Fibroblast of lung (primary cell): ENCODE results near the gene ISYNA1. TPM values are rescaled to one million over a fixed set of nuclear protein-coding genes. Genes with fewer than 3 reads are reported as not detected.

Source experiments
- DNase-seq, 2 donors: peaks; one replicate each; pipeline versions ENCODE4 v3.0.0 to v3.0.0-alpha.2; 2010; ENCODE audit warnings: low read depth in 2 of 2
- H2AFZ ChIP-seq: 2 replicates; pipeline ENCODE4 v1.5.1; 2012; ENCODE audit warnings: low read length, control low read depth, inconsistent platforms
- H3K27ac ChIP-seq: 2 replicates; pipeline ENCODE4 v1.5.1; 2011; ENCODE audit warnings: low read length, control low read depth; ENCODE audit not compliant: insufficient read depth
- H3K27me3 ChIP-seq: 2 replicates; pipeline ENCODE4 v1.5.1; 2011; ENCODE audit warnings: mild to moderate bottlenecking, low read length; ENCODE audit not compliant: control insufficient read depth, insufficient read depth
- H3K36me3 ChIP-seq: 2 replicates; pipeline ENCODE4 v1.5.1; 2011; ENCODE audit warnings: low read length; ENCODE audit not compliant: control insufficient read depth, insufficient read depth
- H3K4me1 ChIP-seq: 2 replicates; pipeline ENCODE4 v1.5.1; 2011; ENCODE audit warnings: low read length; ENCODE audit not compliant: control insufficient read depth, insufficient read depth; ENCODE audit errors: extremely low read depth
- H3K4me2 ChIP-seq: 2 replicates; pipeline ENCODE4 v1.5.1; 2011; ENCODE audit warnings: low read length, control low read depth; ENCODE audit not compliant: insufficient read depth; ENCODE audit errors: extremely low read depth
- H3K4me3 ChIP-seq, 4 experiments: fragments of 200-600 bp in 1 of 4; sonication (generic) in 1 of 4; replicated peaks in 1 of 4; 2 replicates each; pipeline ENCODE4 v1.5.1; 2011 to 2016; ENCODE audit warnings: low read length in 4 of 4, low read depth in 3 of 4, mild to moderate bottlenecking in 3 of 4, control low read depth in 2 of 4, inconsistent platforms in 1 of 4, mixed read lengths in 1 of 4; ENCODE audit not compliant: insufficient read depth in 1 of 4; ENCODE audit errors: control extremely low read depth in 1 of 4
- H3K79me2 ChIP-seq: 2 replicates; pipeline ENCODE4 v1.5.1; 2012; ENCODE audit warnings: mild to moderate bottlenecking, low read length, inconsistent platforms; ENCODE audit not compliant: control insufficient read depth, insufficient read depth
- H3K9ac ChIP-seq: 2 replicates; pipeline ENCODE4 v1.5.1; 2011; ENCODE audit warnings: mild to moderate bottlenecking, low read length, control low read depth; ENCODE audit not compliant: insufficient read depth
- H3K9me3 ChIP-seq: 2 replicates; pipeline ENCODE4 v1.5.1; 2012; ENCODE audit warnings: low read depth, low read length; ENCODE audit not compliant: control insufficient read depth, insufficient read depth
- H4K20me1 ChIP-seq: 2 replicates; pipeline ENCODE4 v1.5.1; 2011; ENCODE audit warnings: low read length; ENCODE audit not compliant: control insufficient read depth, insufficient read depth; ENCODE audit errors: extremely low read depth
- CTCF ChIP-seq, 2 donors: IDR thresholded peaks in 1 of 2; conservative IDR thresholded peaks in 1 of 2; 1 replicate in 1 of 2; 2 replicates in 1 of 2; pipeline ENCODE4 v1.5.1; 2011 to 2012; ENCODE audit warnings: low read length in 2 of 2, control low read depth in 1 of 2, inconsistent platforms in 1 of 2, low read depth in 1 of 2, mild to moderate bottlenecking in 1 of 2
- EZH2 ChIP-seq: IDR thresholded peaks from 2 replicates; pipeline ENCODE4 v1.5.1; 2012; ENCODE audit warnings: low read length, control low read depth, mild to moderate bottlenecking; ENCODE audit errors: missing control alignments
- polyA plus RNA-seq, 2 donors: library from polyadenylated mRNA; depleted of rRNA in 1 of 2; stranded (reverse) in 1 of 2; unstranded in 1 of 2; fragments of >200 nt; gene quantifications; 2 replicates each; pipeline ENCODE4 v1.2.1, GENCODE V29; 2011 to 2012; ENCODE audit warnings: missing spikeins in 1 of 2
- total RNA-seq: library from RNA; depleted of rRNA; stranded (reverse); fragments of >200 nt; gene quantifications from 2 replicates; pipeline ENCODE4 v1.2.1, GENCODE V29; 2014

ISYNA1 gene
- total and polyA plus RNA-seq, 2 donors (not counting 1 experiment from before 2014, with no cell fraction given) = 10.3 to 25.6 TPM

GRCh38 chr19:18416778-18417249, 21.1 kb downstream of the ISYNA1 start:
- Histone ChIP-seq H3K27me3 (no peaks in the 10 kb centered on the region), H3K4me2 (peak overlapping the region; percentile 72), H3K27ac (peak overlapping the region; percentile 99), H3K4me1 (peaks cover 41% of the 10 kb centered on the region), H3K79me2 (peaks cover 21% of the 10 kb centered on the region), H2AFZ (no peak overlapping the region), H3K36me3 (no peaks in the 10 kb centered on the region), H4K20me1 (no peaks in the 10 kb centered on the region), H3K9ac (peak overlapping the region; percentile 91), H3K9me3 (no peaks in the 10 kb centered on the region), H3K4me3 (peak overlapping the region; percentile 16 to 51 (median 38))
- no peak for TF ChIP-seq EZH2
- peak; percentile 83 to 85 for DNase-seq

DNA sequence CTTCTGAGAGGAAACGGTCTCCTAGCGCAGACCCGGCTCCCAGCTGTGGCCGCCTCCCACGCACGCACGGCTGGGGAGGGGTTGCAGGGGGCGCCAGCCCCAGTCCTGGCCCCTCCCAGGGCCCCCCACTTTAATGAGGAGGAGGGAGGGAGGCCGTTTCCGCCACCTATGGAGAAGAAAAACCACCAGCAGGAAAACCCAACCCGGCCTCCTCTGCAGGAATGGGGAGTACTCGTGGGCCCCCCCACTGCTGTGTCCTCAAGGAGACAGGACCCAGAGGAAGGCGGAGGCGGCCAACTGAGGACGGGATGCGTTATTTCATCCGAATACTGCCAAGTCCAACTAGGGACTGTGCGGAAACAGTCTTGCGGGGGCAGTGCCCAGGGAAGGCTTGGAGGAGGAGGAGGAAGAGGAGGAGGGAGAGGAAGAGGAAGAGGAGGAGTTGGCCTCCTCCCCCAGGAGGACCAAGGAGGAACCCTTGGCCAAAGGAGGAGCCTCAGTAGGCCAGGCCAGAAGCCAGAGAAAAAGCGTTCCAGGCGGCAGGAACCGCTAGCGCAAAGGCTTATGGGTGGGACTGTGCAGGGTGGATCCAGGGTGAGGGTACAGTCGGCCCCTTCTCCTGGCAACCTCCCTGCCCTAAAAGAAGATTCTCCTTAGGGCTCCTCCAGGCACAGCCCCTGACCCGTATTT, 22.6 kb downstream of the ISYNA1 start:
- peaks cover 36% of the 10 kb centered on the region for H3K4me1 ChIP-seq
- peak overlapping the region; percentile 88 for H3K4me2 ChIP-seq
- peak overlapping the region; percentile 21 for H3K9ac ChIP-seq
- no peaks in the 10 kb centered on the region for H3K9me3 ChIP-seq
- peak overlapping the region; percentile 2 to 54 (median 22) for H3K4me3 ChIP-seq
- DNase-seq = peak; percentile 59 to 65
- peak overlapping the region; percentile 99 for H3K27ac ChIP-seq
- H4K20me1 ChIP-seq = no peaks in the 10 kb centered on the region
- H3K79me2 ChIP-seq = peaks cover 8% of the 10 kb centered on the region
- no peaks in the 10 kb centered on the region for H3K27me3 ChIP-seq
- peak overlapping the region; percentile 36 for H2AFZ ChIP-seq
- TF ChIP-seq CTCF (conservative IDR thresholded peaks at IDR 0.05 in 1 of 2, IDR thresholded peaks at IDR 0.05 in 1 of 2; ENCODE audit: low read depth in 1 of 2, low read length in 2 of 2) = no peak
- TF ChIP-seq EZH2 = no peak
- H3K36me3 ChIP-seq = no peaks in the 10 kb centered on the region

DNA sequence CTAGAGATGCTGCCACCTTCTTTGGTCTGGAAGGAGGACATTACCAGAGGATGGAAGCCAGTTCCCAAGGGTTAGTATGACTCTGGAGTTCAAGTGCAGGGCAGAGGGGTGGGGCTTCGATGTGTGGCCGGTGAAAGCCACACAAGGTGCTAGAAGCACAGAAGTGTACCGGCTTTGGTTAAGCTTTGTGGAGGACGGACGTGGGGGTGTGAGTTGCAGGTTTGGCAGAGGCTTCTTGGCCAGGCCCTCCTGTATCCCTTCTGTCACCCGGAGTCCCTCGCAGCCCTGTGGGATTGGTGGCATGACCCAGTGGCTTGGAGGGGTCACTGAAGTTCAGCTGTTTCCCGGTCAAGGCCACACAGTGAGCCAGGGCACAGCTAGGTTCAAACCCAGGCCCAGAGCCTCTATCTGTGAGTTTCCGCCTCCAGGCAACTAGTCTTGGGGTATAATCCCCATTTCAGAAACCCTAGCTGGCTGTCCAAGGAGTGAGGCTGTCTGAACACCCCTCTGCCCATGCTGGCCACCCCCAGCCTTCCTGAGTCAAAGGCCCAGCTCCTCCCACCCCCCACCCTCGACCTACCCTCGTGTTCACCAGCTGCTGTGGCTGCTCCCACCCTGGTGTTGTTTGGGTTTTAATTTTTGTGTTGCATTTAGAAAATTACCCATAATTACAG, 23.3 kb downstream of the ISYNA1 start:
- Histone ChIP-seq H3K79me2 (peaks cover 1% of the 10 kb centered on the region), H3K27me3 (no peaks in the 10 kb centered on the region), H3K4me1 (peaks cover 36% of the 10 kb centered on the region), H3K36me3 (no peaks in the 10 kb centered on the region), H3K9me3 (no peaks in the 10 kb centered on the region), H3K27ac (peak overlapping the region; percentile 99), H4K20me1 (no peaks in the 10 kb centered on the region), H3K4me3 (peak overlapping the region in 3 of 4 experiments; percentile 19 to 54 (median 24)), H3K9ac (peak overlapping the region; percentile 21), H2AFZ (no peak overlapping the region), H3K4me2 (peak overlapping the region; percentile 88)
- no peak for DNase-seq
- TF ChIP-seq CTCF (conservative IDR thresholded peaks at IDR 0.05 in 1 of 2, IDR thresholded peaks at IDR 0.05 in 1 of 2; ENCODE audit: low read depth in 1 of 2, low read length in 2 of 2) (no peak), EZH2 (no peak)
